ENCODE measurements around the gene UBE2J2. TPM values are rescaled to one million over a fixed set of nuclear protein-coding genes. Genes with fewer than 3 reads are reported as not detected.
A peak's percentile ranks its signal among the peaks of the same experiment; 100 is the strongest.

Gene UBE2J2
- total and polyA plus RNA-seq, 2 of the 13 experiments (the other 11 are each of a cell fraction or from before 2014, with no cell fraction given) = 25.4 to 29.4 TPM

- TF ChIP-seq BCL3 (CRISPR knock-in tag; IDR thresholded peaks at IDR 0.05) (no peak), ZNF792 (CRISPR knock-in tag; IDR thresholded peaks at IDR 0.05) (peak; percentile 72), NFE2 (CRISPR knock-in tag; IDR thresholded peaks at IDR 0.05) (no peak), ZNF749 (CRISPR knock-in tag; IDR thresholded peaks at IDR 0.05; ENCODE audit: borderline replicate concordance) (peak; percentile 60; the same call in 1 of the 2 replicates), JARID2 (CRISPR knock-in tag; IDR thresholded peaks at IDR 0.05; ENCODE audit: insufficient replicate concordance) (no peak), SMYD3 (CRISPR knock-in tag; IDR thresholded peaks at IDR 0.05) (no peak), ZBTB34 (CRISPR knock-in tag; IDR thresholded peaks at IDR 0.05) (no peak), ZNF850 (CRISPR knock-in tag; conservative IDR thresholded peaks at IDR 0.05) (0 out of 2 replicates have a peak, but pooled peaks have one; percentile 15), CREM (IDR thresholded peaks at IDR 0.05) (no peak), CREM (CRISPR knock-in tag; IDR thresholded peaks at IDR 0.05) (no peak), XBP1 (CRISPR knock-in tag; IDR thresholded peaks at IDR 0.05) (no peak), ZNF451 (CRISPR knock-in tag; IDR thresholded peaks at IDR 0.05) (no peak), POLR2AphosphoS5 (IDR thresholded peaks at IDR 0.05; ENCODE audit: low read depth, low read length) (peak; percentile 46; the same call in 1 of the 2 replicates), ZNF274 (CRISPR knock-in tag; IDR thresholded peaks at IDR 0.05) (no peak), NR3C1 (CRISPR knock-in tag; IDR thresholded peaks at IDR 0.05) (no peak), ZNF674 (CRISPR knock-in tag; IDR thresholded peaks at IDR 0.05; ENCODE audit: low read depth) (no peak), ZNF891 (CRISPR knock-in tag; IDR thresholded peaks at IDR 0.05) (no peak), ZNF20 (CRISPR knock-in tag; IDR thresholded peaks at IDR 0.05) (no peak), RCOR2 (CRISPR knock-in tag; IDR thresholded peaks at IDR 0.05) (no peak), ELF4 (CRISPR knock-in tag; IDR thresholded peaks at IDR 0.05; ENCODE audit: borderline replicate concordance) (0 out of 2 replicates have a peak, but pooled peaks have one; percentile 24), PHF20 (CRISPR knock-in tag; IDR thresholded peaks at IDR 0.05) (peak; percentile 65), SNAPC5 (CRISPR knock-in tag; IDR thresholded peaks at IDR 0.05; ENCODE audit: borderline replicate concordance) (no peak), ZNF562 (CRISPR knock-in tag; IDR thresholded peaks at IDR 0.05; ENCODE audit: borderline replicate concordance) (no peak), ZNF510 (CRISPR knock-in tag; IDR thresholded peaks at IDR 0.05; ENCODE audit: low read depth) (no peak), ZNF781 (CRISPR knock-in tag; IDR thresholded peaks at IDR 0.05; ENCODE audit: borderline replicate concordance, not compliant biosample characterization) (no peak)
These were observed 34.5 kb upstream of the UBE2J2 start, which contains the start of the genes ACAP3 and PUSL1 (continued) for GRCh38 chr1:1307923-1308755.

Measured in HepG2 (cell line).